Measurements from ENCODE around the gene RASGRP3. TPM values are rescaled to one million over a fixed set of nuclear protein-coding genes. Genes with fewer than 3 reads are reported as not detected.

The RASGRP3 gene
- total and polyA plus RNA-seq, 9 of the 15 experiments (the other 6 are each of a cell fraction or from before 2014, with no cell fraction given), result 0.18 to 1.7 (median 1.2) TPM

GRCh38 chr2:33477473-33478468, 1.3 kb downstream of the RASGRP3 start (continued):
- TF ChIP-seq NFE2 (IDR thresholded peaks at IDR 0.05; ENCODE audit: low read depth) (peak; percentile 56; the same call in 1 of the 2 replicates), SMAD2 (IDR thresholded peaks at IDR 0.05; ENCODE audit: low read depth, low read length) (no peak), SMARCA4 (IDR thresholded peaks at IDR 0.05) (peak; percentile 43; the same call in 1 of the 2 replicates), CAMTA2 (CRISPR knock-in tag; conservative IDR thresholded peaks at IDR 0.05) (no peak), TEAD4 (IDR thresholded peaks at IDR 0.05; ENCODE audit: low read length) (peak; percentile 74; the same call in 1 of the 2 replicates), TEAD4 (CRISPR knock-in tag; IDR thresholded peaks at IDR 0.05; ENCODE audit: borderline replicate concordance) (no peak), MAFG (tag; conservative IDR thresholded peaks at IDR 0.05) (no peak), SPI1 (IDR thresholded peaks at IDR 0.05; ENCODE audit: borderline replicate concordance, low read depth, low read length) (peak; percentile 48; the same call in 1 of the 2 replicates), CTBP1 (IDR thresholded peaks at IDR 0.05; ENCODE audit: borderline replicate concordance) (peak; percentile 49), NBN (IDR thresholded peaks at IDR 0.05; ENCODE audit: low read depth) (peak; percentile 62; the same call in 1 of the 2 replicates), NFRKB (IDR thresholded peaks at IDR 0.05; ENCODE audit: low read depth) (peak; percentile 80; the same call in 1 of the 2 replicates), MXI1 (IDR thresholded peaks at IDR 0.05; ENCODE audit: low read depth, low read length) (no peak), KLF13 (tag; IDR thresholded peaks at IDR 0.05; ENCODE audit: borderline replicate concordance, low read depth) (no peak), MED1 (CRISPR knock-in tag; IDR thresholded peaks at IDR 0.05; ENCODE audit: borderline replicate concordance) (no peak), FOXJ3 (CRISPR knock-in tag; IDR thresholded peaks at IDR 0.05) (no peak)
- TF ChIP-seq, protein P1, sequence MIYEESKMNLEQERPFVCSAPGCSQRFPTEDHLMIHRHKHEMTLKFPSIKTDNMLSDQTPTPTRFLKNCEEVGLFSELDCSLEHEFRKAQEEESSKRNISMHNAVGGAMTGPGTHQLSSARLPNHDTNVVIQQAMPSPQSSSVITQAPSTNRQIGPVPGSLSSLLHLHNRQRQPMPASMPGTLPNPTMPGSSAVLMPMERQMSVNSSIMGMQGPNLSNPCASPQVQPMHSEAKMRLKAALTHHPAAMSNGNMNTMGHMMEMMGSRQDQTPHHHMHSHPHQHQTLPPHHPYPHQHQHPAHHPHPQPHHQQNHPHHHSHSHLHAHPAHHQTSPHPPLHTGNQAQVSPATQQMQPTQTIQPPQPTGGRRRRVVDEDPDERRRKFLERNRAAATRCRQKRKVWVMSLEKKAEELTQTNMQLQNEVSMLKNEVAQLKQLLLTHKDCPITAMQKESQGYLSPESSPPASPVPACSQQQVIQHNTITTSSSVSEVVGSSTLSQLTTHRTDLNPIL (CRISPR knock-in tag; IDR thresholded peaks at IDR 0.05), result no peak
- TF ChIP-seq, protein P2, sequence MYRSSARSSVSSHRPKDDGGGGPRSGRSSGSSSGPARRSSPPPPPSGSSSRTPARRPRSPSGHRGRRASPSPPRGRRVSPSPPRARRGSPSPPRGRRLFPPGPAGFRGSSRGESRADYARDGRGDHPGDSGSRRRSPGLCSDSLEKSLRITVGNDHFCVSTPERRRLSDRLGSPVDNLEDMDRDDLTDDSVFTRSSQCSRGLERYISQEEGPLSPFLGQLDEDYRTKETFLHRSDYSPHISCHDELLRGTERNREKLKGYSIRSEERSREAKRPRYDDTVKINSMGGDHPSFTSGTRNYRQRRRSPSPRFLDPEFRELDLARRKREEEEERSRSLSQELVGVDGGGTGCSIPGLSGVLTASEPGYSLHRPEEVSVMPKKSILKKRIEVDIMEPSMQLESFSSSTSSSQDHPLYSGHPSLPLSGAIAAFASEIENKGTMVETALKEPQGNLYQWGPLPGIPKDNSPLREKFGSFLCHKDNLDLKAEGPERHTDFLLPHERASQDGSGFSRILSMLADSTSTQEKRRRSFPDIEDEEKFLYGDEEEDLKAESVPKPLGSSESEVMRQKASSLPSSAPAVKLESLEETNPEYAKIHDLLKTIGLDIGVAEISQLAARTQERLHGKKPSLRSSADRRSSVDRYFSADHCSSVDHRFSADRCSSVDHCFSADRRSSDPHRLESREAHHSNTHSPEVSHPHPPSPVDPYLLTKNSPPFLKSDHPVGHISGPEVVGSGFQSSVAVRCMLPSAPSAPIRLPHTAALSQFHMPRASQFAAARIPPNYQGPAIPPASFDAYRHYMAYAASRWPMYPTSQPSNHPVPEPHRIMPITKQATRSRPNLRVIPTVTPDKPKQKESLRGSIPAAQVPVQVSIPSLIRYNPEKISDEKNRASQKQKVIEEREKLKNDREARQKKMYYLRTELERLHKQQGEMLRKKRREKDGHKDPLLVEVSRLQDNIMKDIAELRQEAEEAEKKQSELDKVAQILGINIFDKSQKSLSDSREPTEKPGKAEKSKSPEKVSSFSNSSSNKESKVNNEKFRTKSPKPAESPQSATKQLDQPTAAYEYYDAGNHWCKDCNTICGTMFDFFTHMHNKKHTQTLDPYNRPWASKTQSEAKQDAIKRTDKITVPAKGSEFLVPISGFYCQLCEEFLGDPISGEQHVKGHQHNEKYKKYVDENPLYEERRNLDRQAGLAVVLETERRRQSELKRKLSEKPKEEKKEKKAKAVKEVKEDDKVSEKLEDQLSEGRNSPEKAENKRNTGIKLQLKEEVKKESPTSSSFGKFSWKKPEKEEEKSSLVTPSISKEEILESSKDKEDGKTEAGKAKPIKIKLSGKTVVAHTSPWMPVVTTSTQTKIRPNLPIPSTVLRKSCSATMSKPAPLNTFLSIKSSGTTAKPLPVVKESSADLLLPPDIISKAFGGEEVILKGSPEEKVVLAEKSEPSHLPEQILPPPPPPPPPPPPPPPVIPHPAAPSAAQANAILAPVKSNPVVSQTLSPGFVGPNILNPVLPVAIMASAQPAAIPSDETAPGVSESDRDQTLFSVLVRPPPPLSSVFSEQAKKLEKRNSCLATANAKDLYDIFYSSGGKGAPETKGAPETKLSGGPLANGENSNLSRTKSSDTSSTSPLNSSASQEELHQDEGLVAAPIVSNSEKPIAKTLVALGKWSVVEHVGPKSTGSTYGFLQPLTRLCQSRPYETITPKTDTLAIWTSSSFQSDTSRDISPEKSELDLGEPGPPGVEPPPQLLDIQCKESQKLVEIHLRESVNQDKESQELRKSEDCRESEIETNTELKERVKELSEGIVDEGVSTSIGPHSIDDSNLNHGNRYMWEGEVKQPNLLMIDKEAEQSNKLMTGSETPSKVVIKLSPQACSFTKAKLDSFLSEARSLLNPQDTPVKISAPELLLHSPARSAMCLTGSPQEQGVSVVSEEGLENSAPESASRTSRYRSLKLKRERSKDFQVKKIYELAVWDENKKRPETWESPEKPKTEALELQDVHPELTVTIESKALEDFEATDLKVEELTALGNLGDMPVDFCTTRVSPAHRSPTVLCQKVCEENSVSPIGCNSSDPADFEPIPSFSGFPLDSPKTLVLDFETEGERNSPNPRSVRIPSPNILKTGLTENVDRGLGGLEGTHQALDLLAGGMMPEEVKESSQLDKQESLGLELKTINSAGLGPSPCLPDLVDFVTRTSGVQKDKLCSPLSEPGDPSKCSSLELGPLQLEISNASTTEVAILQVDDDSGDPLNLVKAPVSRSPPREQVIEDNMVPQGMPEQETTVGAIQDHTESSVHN (IDR thresholded peaks at IDR 0.05; ENCODE audit: borderline replicate concordance in 1 of 2, low read depth in 1 of 2), result 0 out of 4 replicates have a peak, but pooled peaks of 1 of the 2 experiments have one; percentile 35

Data from K562 (cell line).